GM12872 (cell line): ENCODE measurements around the gene PANX3.

Source experiments
- CTCF ChIP-seq: IDR thresholded peaks from 3 replicates; pipeline ENCODE4 v1.5.1; 2011; ENCODE audit warnings: low read depth, mild to moderate bottlenecking, low read length, moderate library complexity; ENCODE audit not compliant: insufficient read depth

PANX3 gene

GRCh38 chr11:124600621-124601320 is 10.5 kb upstream of the PANX3 start:
- TF ChIP-seq CTCF = no peak

- no peak for TF ChIP-seq CTCF
Observed at GRCh38 chr11:124602193-124602592, 9.0 kb upstream of the PANX3 start.

GRCh38 chr11:124605719-124606118 is 5.5 kb upstream of the PANX3 start:
- TF ChIP-seq CTCF = no peak

GRCh38 chr11:124608147-124608546 is 3.1 kb upstream of the PANX3 start:
- no peak for TF ChIP-seq CTCF

GRCh38 chr11:124610295-124610694 is 933 bp upstream of the PANX3 start:
- no peak for TF ChIP-seq CTCF

GRCh38 chr11:124612045-124612444 is 817 bp downstream of the PANX3 start:
- TF ChIP-seq CTCF = no peak

GRCh38 chr11:124612567-124613246 is 1.5 kb downstream of the PANX3 start:
- no peak for TF ChIP-seq CTCF
